SK-N-MC (cell line): ENCODE results near the gene EIF1AD.
"Not testable (repeated sequence)": the region's sequence is repeated elsewhere in the genome, so short reads cannot be mapped to it uniquely, and the experiment has no call there.

ENCODE experiments used
- DNase-seq: peaks from one replicate; pipeline ENCODE4 v3.0.0-alpha.2; 2011; ENCODE audit warnings: low read depth, low spot score
- H3K27ac ChIP-seq: fragments of 200-600 bp; sonication (generic); 2 replicates; pipeline ENCODE4 v1.5.1; 2016; ENCODE audit warnings: mixed run types
- H3K36me3 ChIP-seq: fragments of 200-600 bp; sonication (generic); 2 replicates; pipeline ENCODE4 v1.6.1; 2017; ENCODE audit warnings: antibody characterized with exemption, low read length, mixed read lengths; ENCODE audit not compliant: insufficient read depth
- H3K4me3 ChIP-seq: fragments of 200-600 bp; sonication (generic); 2 replicates; pipeline ENCODE4 v1.5.1; 2016
- H3K9ac ChIP-seq: fragments of 200-600 bp; sonication (generic); 2 replicates; pipeline ENCODE4 v1.8.0; 2017; ENCODE audit warnings: mixed run types, mixed read lengths; ENCODE audit not compliant: insufficient read length
- H3K9me3 ChIP-seq: fragments of 200-600 bp; sonication (generic); 2 replicates; pipeline ENCODE4 v1.6.1; 2017; ENCODE audit warnings: low read depth, mild to moderate bottlenecking, antibody characterized with exemption, low read length, moderate library complexity, mixed read lengths
- EZH2 ChIP-seq: fragments of 200-600 bp; sonication (generic); IDR thresholded peaks from one replicate; pipeline ENCODE4 v1.6.1; 2017; ENCODE audit warnings: antibody characterized with exemption
- FOXP2 ChIP-seq: optimal IDR thresholded peaks from 2 replicates; pipeline ENCODE3; 2011; ENCODE audit warnings: mild to moderate bottlenecking, moderate library complexity; ENCODE audit not compliant: insufficient read depth; ENCODE audit errors: extremely low read length, control extremely low read depth
- POLR2AphosphoS5 ChIP-seq: IDR thresholded peaks from 2 replicates; pipeline ENCODE4 v1.6.1; 2012; ENCODE audit warnings: mild to moderate bottlenecking, low read depth, low read length, borderline replicate concordance

Gene EIF1AD

GRCh38 chr11:66032957-66033735 lies 31.2 kb upstream of the EIF1AD start:
- TF ChIP-seq EZH2, result no peak
- no peak for TF ChIP-seq FOXP2
- no peak for TF ChIP-seq POLR2AphosphoS5
- no peak for DNase-seq
- H3K27ac ChIP-seq, result no peak overlapping the region
- no peaks in the 10 kb centered on the region for H3K9me3 ChIP-seq
- H3K4me3 ChIP-seq, result no peak overlapping the region
- H3K36me3 ChIP-seq, result no peaks in the 10 kb centered on the region
- H3K9ac ChIP-seq, result no peak overlapping the region

GRCh38 chr11:66026017-66026529 lies 24.1 kb upstream of the EIF1AD start, which contains the start of gene CATSPER1:
TSS of gene CATSPER1 (minus strand) at chr11:66026479. CDS start at chr11:66026379, 100 bp downstream.
- TF ChIP-seq EZH2 (no peak), POLR2AphosphoS5 (no peak), FOXP2 (no peak)
- Histone ChIP-seq H3K9me3 (no peaks in the 10 kb centered on the region), H3K36me3 (no peaks in the 10 kb centered on the region), H3K4me3 (no peak within 1 kb of the TSS), H3K9ac (no peak within 1 kb of the TSS), H3K27ac (no peak within 1 kb of the TSS)
- DNase-seq, result no peak

- DNase-seq, H3K4me3 ChIP-seq, H3K9ac ChIP-seq, H3K9me3 ChIP-seq, H3K36me3 ChIP-seq, H3K27ac ChIP-seq: not testable (repeated sequence)
Observed at GRCh38 chr11:66023186-66023440, 21.2 kb upstream of the EIF1AD start.

DNA sequence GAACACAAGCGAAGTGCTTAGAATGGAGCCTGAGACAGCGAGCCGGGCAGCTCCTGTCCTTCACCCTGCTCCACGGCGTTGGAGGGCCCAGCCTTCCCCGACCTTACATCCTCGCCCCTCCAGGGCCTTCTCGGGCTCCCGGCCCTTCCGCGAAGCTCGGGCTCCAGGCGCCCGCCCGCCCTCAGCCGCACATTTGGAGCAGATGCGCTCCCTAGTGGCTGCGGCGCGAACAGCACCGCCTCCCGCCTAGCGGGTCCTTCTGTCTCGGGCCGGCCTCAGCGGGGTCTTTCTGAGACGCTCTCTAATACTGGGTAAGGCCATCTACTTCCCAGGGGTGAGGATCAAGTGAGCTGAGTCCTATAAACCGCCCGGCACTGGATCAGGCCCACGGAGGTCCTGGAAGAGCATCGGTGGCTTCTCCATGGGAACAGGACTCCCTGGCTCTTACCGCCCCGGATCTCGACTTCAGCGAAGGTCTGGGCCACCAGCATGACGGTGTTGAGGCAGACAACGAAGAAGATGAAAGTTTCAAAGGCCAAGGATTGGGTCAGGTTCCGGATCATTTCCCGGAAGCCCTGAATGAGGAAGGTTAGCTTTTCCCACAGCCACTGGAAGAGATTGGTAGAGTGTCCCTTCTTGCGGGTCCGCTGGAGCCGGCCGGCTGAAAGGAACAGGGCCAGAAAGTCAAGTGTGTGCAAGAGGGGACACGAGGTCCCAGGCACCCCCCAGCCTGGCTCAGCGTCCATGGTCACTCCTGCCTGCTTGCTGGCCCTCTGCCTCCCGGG lies 20.6 kb upstream of the EIF1AD start:
- TF ChIP-seq EZH2 (no peak), POLR2AphosphoS5 (no peak), FOXP2 (no peak)
- H3K4me3 ChIP-seq, result peak overlapping the region; percentile 54
- H3K36me3 ChIP-seq, result no peaks in the 10 kb centered on the region
- peak overlapping the region; percentile 56 for H3K9ac ChIP-seq
- H3K9me3 ChIP-seq, result no peaks in the 10 kb centered on the region
- no peak overlapping the region for H3K27ac ChIP-seq
- DNase-seq, result no peak

GRCh38 chr11:66020618-66021357 lies 18.8 kb upstream of the EIF1AD start:
- no peaks in the 10 kb centered on the region for H3K36me3 ChIP-seq
- no peak overlapping the region for H3K27ac ChIP-seq
- H3K9ac ChIP-seq, result no peak overlapping the region
- no peak overlapping the region for H3K4me3 ChIP-seq
- no peaks in the 10 kb centered on the region for H3K9me3 ChIP-seq
- TF ChIP-seq EZH2, result no peak
- TF ChIP-seq POLR2AphosphoS5, result no peak
- no peak for TF ChIP-seq FOXP2
- DNase-seq, result no peak

DNA sequence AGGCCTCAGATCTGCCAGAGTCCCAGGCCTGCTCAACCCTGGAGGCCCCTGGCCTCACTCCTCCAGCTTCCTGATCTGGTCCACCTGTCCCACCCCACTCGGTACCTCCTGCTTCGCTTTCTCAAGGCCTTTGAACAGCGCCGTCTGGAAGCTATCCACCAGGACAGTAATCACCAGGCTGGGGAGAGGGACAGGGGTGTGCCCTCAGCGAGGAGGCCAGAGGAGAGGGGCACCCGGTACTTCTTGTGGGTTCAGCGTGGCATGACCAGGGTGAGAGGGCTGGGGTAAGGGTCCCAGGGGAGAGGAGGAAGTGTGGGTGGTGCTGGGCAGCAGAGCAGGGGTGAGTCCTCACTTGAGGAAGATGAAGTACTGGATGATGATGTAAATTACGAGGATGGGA lies 18.3 kb upstream of the EIF1AD start:
- TF ChIP-seq EZH2 (no peak), FOXP2 (no peak), POLR2AphosphoS5 (no peak)
- DNase-seq, result no peak
- Histone ChIP-seq H3K27ac (no peak overlapping the region), H3K9ac (no peak overlapping the region), H3K4me3 (no peak overlapping the region), H3K36me3 (no peaks in the 10 kb centered on the region), H3K9me3 (no peaks in the 10 kb centered on the region)

DNA sequence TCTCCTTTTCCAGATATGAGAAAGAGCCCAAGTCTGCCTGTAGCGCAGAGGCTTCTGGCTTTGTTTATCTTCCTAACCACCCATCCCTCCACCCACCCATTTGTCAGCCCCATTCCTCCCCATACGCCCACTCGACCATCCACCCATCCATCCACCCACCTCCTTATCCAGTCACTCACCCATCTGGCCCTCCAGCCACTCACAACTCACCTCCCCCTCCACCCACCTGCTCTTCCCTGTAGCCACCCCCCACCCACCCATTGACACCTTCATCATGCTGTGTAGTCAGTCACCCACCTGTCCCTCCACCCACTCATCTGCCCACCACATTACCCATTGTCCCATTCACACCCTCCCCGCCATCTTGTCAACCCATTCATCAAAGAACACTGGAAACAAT lies 15.4 kb upstream of the EIF1AD start:
- no peaks in the 10 kb centered on the region for H3K36me3 ChIP-seq
- no peak overlapping the region for H3K9ac ChIP-seq
- TF ChIP-seq EZH2 (no peak), POLR2AphosphoS5 (no peak), FOXP2 (no peak)
- no peak overlapping the region for H3K4me3 ChIP-seq
- no peak for DNase-seq
- H3K27ac ChIP-seq, result no peak overlapping the region
- no peaks in the 10 kb centered on the region for H3K9me3 ChIP-seq

- no peaks in the 10 kb centered on the region for H3K9me3 ChIP-seq
- no peak overlapping the region for H3K27ac ChIP-seq
- H3K36me3 ChIP-seq, result no peaks in the 10 kb centered on the region
- no peak for DNase-seq
- TF ChIP-seq FOXP2 (no peak), POLR2AphosphoS5 (no peak), EZH2 (no peak)
- no peak overlapping the region for H3K9ac ChIP-seq
- H3K4me3 ChIP-seq, result no peak overlapping the region
Observed at GRCh38 chr11:66016793-66017177, 14.8 kb upstream of the EIF1AD start.
